SU-DHL-6 (cell line): ENCODE results near the gene CHRNB1.

Experiments
- H2AFZ ChIP-seq: fragments of 200-600 bp; sonication (generic); 2 replicates; pipeline ENCODE4 v1.6.1; 2014; ENCODE audit warnings: low read depth, mild to moderate bottlenecking, moderate library complexity, mixed read lengths, antibody characterized with exemption, low read length; ENCODE audit not compliant: severe bottlenecking
- H3F3A ChIP-seq: fragments of 200-600 bp; shearing (Covaris generic); 2 replicates; pipeline ENCODE4 v1.6.0; 2016; ENCODE audit warnings: antibody characterized with exemption, mild to moderate bottlenecking; ENCODE audit not compliant: insufficient read depth
- H3K27ac ChIP-seq: fragments of 200-600 bp; sonication (generic); 2 replicates; pipeline ENCODE4 v1.5.1; 2016; ENCODE audit warnings: low read depth, mild to moderate bottlenecking, low read length, moderate library complexity, mixed read lengths
- H3K27me3 ChIP-seq: fragments of 200-600 bp; sonication (generic), shearing (Covaris generic); 2 replicates; pipeline ENCODE4 v1.6.0; 2014; ENCODE audit warnings: mild to moderate bottlenecking, low read length
- H3K36me3 ChIP-seq: fragments of 200-600 bp; sonication (generic); 2 replicates; pipeline ENCODE4 v1.6.1; 2014; ENCODE audit warnings: mild to moderate bottlenecking, low read length, mixed read lengths
- H3K4me2 ChIP-seq: fragments of 300-600, 200-600 bp; shearing (Covaris generic), sonication (generic); 2 replicates; pipeline ENCODE4 v1.6.0; 2014; ENCODE audit warnings: low read length, low read depth, mild to moderate bottlenecking; ENCODE audit not compliant: poor library complexity, severe bottlenecking
- H3K4me3 ChIP-seq: fragments of 200-600 bp; sonication (generic); 2 replicates; pipeline ENCODE4 v1.5.1; 2014; ENCODE audit warnings: antibody characterized with exemption, low read length, mild to moderate bottlenecking, mixed read lengths; ENCODE audit not compliant: insufficient read depth, poor library complexity, severe bottlenecking
- H3K79me2 ChIP-seq: fragments of 200-600 bp; sonication (generic); 2 replicates; pipeline ENCODE4 v1.6.1; 2014; ENCODE audit warnings: mild to moderate bottlenecking, low read length, moderate library complexity; ENCODE audit not compliant: insufficient read depth
- H3K9ac ChIP-seq: fragments of 200-600 bp; sonication (generic); 2 replicates; pipeline ENCODE4 v1.7.0; 2014; ENCODE audit warnings: mild to moderate bottlenecking, low read length
- H3K9me2 ChIP-seq: fragments of 200-600 bp; sonication (generic); replicated peaks from 2 replicates; pipeline ENCODE4 v1.6.1; 2014; ENCODE audit warnings: low read length; ENCODE audit not compliant: insufficient read depth
- H3K9me3 ChIP-seq: fragments of 200-600 bp; sonication (generic); 2 replicates; pipeline ENCODE4 v1.6.1; 2014; ENCODE audit warnings: low read length, mixed read lengths; ENCODE audit not compliant: insufficient read depth
- H4K20me1 ChIP-seq: fragments of 200-600 bp; sonication (generic); 2 replicates; pipeline ENCODE4 v1.6.1; 2014; ENCODE audit warnings: low read depth, mild to moderate bottlenecking, antibody characterized with exemption, low read length, moderate library complexity, mixed read lengths
- EZH2phosphoT487 ChIP-seq: fragments of 200-600 bp; sonication (generic), shearing (Covaris generic); conservative IDR thresholded peaks from 2 replicates; pipeline ENCODE4 v1.6.1; 2018; ENCODE audit warnings: mild to moderate bottlenecking, antibody characterized with exemption, low read length, moderate library complexity, mixed read lengths
- TF ChIP-seq, protein P1 (sequence below): fragments of 200-600 bp; sonication (generic); IDR thresholded peaks from one replicate; pipeline ENCODE4 v1.5.1; 2017; ENCODE audit warnings: antibody characterized with exemption, mild to moderate bottlenecking, low read length, moderate library complexity; ENCODE audit not compliant: insufficient read depth, poor library complexity, severe bottlenecking

CHRNB1 gene

DNA sequence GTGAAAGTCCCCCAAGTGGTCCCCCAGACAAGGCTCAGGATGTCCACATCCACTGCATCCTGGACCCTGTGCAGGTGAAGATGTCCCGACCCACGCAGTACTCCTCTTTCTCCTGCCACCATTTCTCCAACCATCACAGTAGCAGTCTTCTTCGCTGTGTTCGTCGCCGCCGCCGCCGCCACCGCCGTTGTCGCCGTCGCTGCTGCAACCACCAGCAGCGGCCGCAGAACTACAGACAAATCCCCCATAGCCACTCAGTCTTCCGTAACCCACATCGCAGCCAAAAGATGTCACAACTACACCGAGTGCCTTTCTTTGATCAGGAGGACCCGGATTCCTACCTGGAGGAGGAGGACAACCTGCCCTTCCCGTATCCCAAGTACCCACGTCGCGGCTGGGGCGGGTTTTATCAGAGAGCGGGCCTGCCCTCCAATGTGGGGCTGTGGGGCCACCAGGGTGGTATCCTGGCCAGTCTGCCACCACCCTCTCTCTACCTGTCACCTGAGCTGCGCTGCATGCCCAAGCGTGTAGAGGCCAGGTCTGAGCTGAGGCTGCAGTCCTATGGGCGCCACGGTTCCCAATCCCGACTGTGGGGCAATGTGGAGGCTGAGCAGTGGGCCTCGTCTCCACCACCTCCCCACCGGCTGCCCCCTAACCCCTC lies 18.5 kb upstream of the CHRNB1 start:
- Histone ChIP-seq H2AFZ (no peak overlapping the region), H3K27me3 (no peaks in the 10 kb centered on the region), H3K79me2 (no peaks in the 10 kb centered on the region), H3K4me3 (no peak overlapping the region), H3K9me3 (no peaks in the 10 kb centered on the region), H3K9ac (no peak overlapping the region), H3K27ac (no peak overlapping the region), H4K20me1 (no peaks in the 10 kb centered on the region), H3K4me2 (no peak overlapping the region), H3F3A (no peaks in the 10 kb centered on the region), H3K36me3 (no peaks in the 10 kb centered on the region), H3K9me2 (no peaks in the 10 kb centered on the region)
- TF ChIP-seq, protein P1, sequence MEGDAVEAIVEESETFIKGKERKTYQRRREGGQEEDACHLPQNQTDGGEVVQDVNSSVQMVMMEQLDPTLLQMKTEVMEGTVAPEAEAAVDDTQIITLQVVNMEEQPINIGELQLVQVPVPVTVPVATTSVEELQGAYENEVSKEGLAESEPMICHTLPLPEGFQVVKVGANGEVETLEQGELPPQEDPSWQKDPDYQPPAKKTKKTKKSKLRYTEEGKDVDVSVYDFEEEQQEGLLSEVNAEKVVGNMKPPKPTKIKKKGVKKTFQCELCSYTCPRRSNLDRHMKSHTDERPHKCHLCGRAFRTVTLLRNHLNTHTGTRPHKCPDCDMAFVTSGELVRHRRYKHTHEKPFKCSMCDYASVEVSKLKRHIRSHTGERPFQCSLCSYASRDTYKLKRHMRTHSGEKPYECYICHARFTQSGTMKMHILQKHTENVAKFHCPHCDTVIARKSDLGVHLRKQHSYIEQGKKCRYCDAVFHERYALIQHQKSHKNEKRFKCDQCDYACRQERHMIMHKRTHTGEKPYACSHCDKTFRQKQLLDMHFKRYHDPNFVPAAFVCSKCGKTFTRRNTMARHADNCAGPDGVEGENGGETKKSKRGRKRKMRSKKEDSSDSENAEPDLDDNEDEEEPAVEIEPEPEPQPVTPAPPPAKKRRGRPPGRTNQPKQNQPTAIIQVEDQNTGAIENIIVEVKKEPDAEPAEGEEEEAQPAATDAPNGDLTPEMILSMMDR, result no peak
- TF ChIP-seq EZH2phosphoT487, result no peak

DNA sequence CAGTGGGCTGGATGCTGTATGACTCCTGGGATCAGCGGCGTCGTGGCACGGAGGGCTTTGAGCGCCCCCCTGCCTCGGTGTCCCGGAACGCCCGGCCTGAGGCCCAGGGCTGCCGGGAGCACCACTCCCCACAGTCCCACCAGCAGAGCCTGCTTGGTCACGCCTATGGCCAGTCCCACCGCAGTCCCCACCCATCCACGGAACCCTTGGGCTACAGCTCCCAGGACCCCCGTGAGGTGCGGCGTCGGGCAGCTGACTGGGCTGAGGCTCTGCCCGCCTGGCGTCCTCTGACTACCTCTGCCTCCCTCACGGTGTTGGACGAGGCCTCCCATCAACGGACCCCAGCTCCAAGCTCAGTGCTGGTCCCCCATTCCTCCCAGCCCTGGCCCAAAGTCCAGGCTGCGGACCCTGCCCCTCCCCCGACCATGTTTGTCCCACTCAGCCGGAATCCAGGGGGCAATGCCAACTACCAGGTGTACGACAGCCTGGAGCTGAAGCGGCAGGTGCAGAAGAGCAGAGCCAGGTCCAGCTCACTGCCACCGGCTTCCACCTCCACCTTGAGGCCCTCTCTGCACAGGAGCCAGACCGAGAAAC lies 17.9 kb upstream of the CHRNB1 start:
- H3K36me3 ChIP-seq, result no peaks in the 10 kb centered on the region
- TF ChIP-seq, protein P1, result no peak
- TF ChIP-seq EZH2phosphoT487, result no peak
- no peaks in the 10 kb centered on the region for H4K20me1 ChIP-seq
- no peak overlapping the region for H3K4me3 ChIP-seq
- no peak overlapping the region for H3K27ac ChIP-seq
- no peak overlapping the region for H3K9ac ChIP-seq
- no peaks in the 10 kb centered on the region for H3F3A ChIP-seq
- H3K27me3 ChIP-seq, result no peaks in the 10 kb centered on the region
- H3K4me2 ChIP-seq, result no peak overlapping the region
- H3K79me2 ChIP-seq, result no peaks in the 10 kb centered on the region
- no peaks in the 10 kb centered on the region for H3K9me2 ChIP-seq
- H3K9me3 ChIP-seq, result no peaks in the 10 kb centered on the region
- H2AFZ ChIP-seq, result no peak overlapping the region

DNA sequence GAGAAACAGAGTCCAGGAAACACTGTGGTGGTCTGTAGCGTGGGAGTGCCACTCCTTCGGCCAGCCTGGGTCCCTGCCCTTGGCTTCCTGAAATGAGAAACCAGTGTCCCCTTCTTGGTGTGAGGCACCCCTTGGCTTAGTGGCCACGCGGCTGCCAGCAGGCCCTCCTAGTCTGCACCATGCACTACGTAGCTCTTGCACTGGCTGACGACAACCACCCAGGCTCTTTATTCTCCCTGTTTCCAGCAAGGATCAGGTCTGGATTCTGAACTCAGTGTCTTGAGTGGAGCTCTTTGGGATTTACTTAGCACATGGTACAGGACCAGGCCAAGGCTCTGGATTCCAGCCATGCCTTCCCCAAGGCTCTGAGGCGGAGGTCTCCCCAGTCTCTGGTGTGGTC lies 17.3 kb upstream of the CHRNB1 start:
- Histone ChIP-seq H3K4me2 (no peak overlapping the region), H3K27me3 (no peaks in the 10 kb centered on the region), H3K79me2 (no peaks in the 10 kb centered on the region), H3K9ac (no peak overlapping the region), H3K36me3 (no peaks in the 10 kb centered on the region), H2AFZ (no peak overlapping the region), H3K27ac (no peak overlapping the region), H3K9me2 (no peaks in the 10 kb centered on the region), H3K9me3 (no peaks in the 10 kb centered on the region), H3K4me3 (no peak overlapping the region), H4K20me1 (no peaks in the 10 kb centered on the region), H3F3A (no peaks in the 10 kb centered on the region)
- TF ChIP-seq, protein P1, result no peak
- TF ChIP-seq EZH2phosphoT487, result no peak
